Measurements from ENCODE around the gene FAM78B. TPM values are rescaled to one million over a fixed set of nuclear protein-coding genes. Genes with fewer than 3 reads are reported as not detected.

FAM78B gene
- total RNA-seq, 1 experiment from 2014 or later = 0.26 TPM

GRCh38 chr1:166086113-166086883 lies 80.5 kb downstream of the FAM78B start:
- no peak overlapping the region for H3K9ac ChIP-seq (ENCODE audit: low read length)
- no peaks in the 10 kb centered on the region for H4K20me1 ChIP-seq (ENCODE audit: low read length)
- intact Hi-C loops (cut with micrococcal nuclease) = no loop called here
- BruUV-seq (replicated peaks) = no TSS peak
- DNase-seq (no peak), ATAC-seq (no peak)
- CTCF ChIA-PET = no interaction called here
- no peaks in the 10 kb centered on the region for H3F3A ChIP-seq (ENCODE audit: low read length, unreplicated experiment)
- no peak overlapping the region for H3K4me2 ChIP-seq (ENCODE audit: low read length)
- no peak overlapping the region for H3K4me3 ChIP-seq (ENCODE audit: low read length)
- H3K79me2 ChIP-seq (ENCODE audit: low read length) = no peaks in the 10 kb centered on the region
- H3K27ac ChIP-seq (ENCODE audit: low read length) = no peak overlapping the region
- no peaks in the 10 kb centered on the region for H3K36me3 ChIP-seq (ENCODE audit: low read depth, low read length)
- H3K9me2 ChIP-seq (replicated peaks; ENCODE audit: low read length) = no peaks in the 10 kb centered on the region
- no peaks in the 10 kb centered on the region for H3K4me1 ChIP-seq (ENCODE audit: insufficient read depth, low read length)
- POLR2A ChIA-PET (ENCODE audit: unreplicated experiment) = no interaction called here
- TF ChIP-seq EZH2 (IDR thresholded peaks at IDR 0.05; ENCODE audit: low read length, unreplicated experiment) = no peak
- TF ChIP-seq EZH2phosphoT487 (IDR thresholded peaks at IDR 0.05; ENCODE audit: borderline replicate concordance, low read length) = no peak
- no peak for TF ChIP-seq CTCF (conservative IDR thresholded peaks at IDR 0.05; ENCODE audit: low read depth, low read length)
- no peaks in the 10 kb centered on the region; the same call in 1 of the 2 replicates for H3K9me3 ChIP-seq (ENCODE audit: low read length)
- H2AFZ ChIP-seq (ENCODE audit: low read length) = no peak overlapping the region
- no peaks in the 10 kb centered on the region for H3K27me3 ChIP-seq (ENCODE audit: low read length)

- no peak for TF ChIP-seq EZH2 (IDR thresholded peaks at IDR 0.05; ENCODE audit: low read length, unreplicated experiment)
- no peak for TF ChIP-seq CTCF (conservative IDR thresholded peaks at IDR 0.05; ENCODE audit: low read depth, low read length)
- ChIA-PET CTCF (no interaction called here), POLR2A (ENCODE audit: unreplicated experiment) (no interaction called here)
- Histone ChIP-seq H3K4me2 (ENCODE audit: low read length) (no peak overlapping the region), H3K79me2 (ENCODE audit: low read length) (no peaks in the 10 kb centered on the region), H2AFZ (ENCODE audit: low read length) (no peak overlapping the region), H4K20me1 (ENCODE audit: low read length) (no peaks in the 10 kb centered on the region), H3K27ac (ENCODE audit: low read length) (no peak overlapping the region), H3K4me1 (ENCODE audit: insufficient read depth, low read length) (no peaks in the 10 kb centered on the region), H3F3A (ENCODE audit: low read length, unreplicated experiment) (no peaks in the 10 kb centered on the region), H3K9me3 (ENCODE audit: low read length) (no peaks in the 10 kb centered on the region), H3K9me2 (replicated peaks; ENCODE audit: low read length) (no peaks in the 10 kb centered on the region), H3K9ac (ENCODE audit: low read length) (no peak overlapping the region), H3K36me3 (ENCODE audit: low read depth, low read length) (no peaks in the 10 kb centered on the region), H3K27me3 (ENCODE audit: low read length) (no peaks in the 10 kb centered on the region), H3K4me3 (ENCODE audit: low read length) (no peak overlapping the region)
- DNase-seq = no peak
- no TSS peak for BruUV-seq (replicated peaks)
- ATAC-seq = no peak
- intact Hi-C loops (cut with micrococcal nuclease) = no loop called here
Measured at GRCh38 chr1:166084613-166085012, 82.2 kb downstream of the FAM78B start.

- CTCF ChIA-PET = no interaction called here
- BruUV-seq (replicated peaks) = no TSS peak
Measured at GRCh38 chr1:166083887-166084286, 82.9 kb downstream of the FAM78B start.

More at GRCh38 chr1:166083887-166084286, 82.9 kb downstream of the FAM78B start:
- Histone ChIP-seq H3K27me3 (ENCODE audit: low read length) (no peaks in the 10 kb centered on the region), H3K4me2 (ENCODE audit: low read length) (no peak overlapping the region), H3K9me3 (ENCODE audit: low read length) (no peaks in the 10 kb centered on the region), H3K4me3 (ENCODE audit: low read length) (no peak overlapping the region), H3K36me3 (ENCODE audit: low read depth, low read length) (no peaks in the 10 kb centered on the region), H3K9ac (ENCODE audit: low read length) (no peak overlapping the region), H4K20me1 (ENCODE audit: low read length) (no peaks in the 10 kb centered on the region), H2AFZ (ENCODE audit: low read length) (no peak overlapping the region), H3F3A (ENCODE audit: low read length, unreplicated experiment) (no peaks in the 10 kb centered on the region), H3K4me1 (ENCODE audit: insufficient read depth, low read length) (no peaks in the 10 kb centered on the region), H3K79me2 (ENCODE audit: low read length) (no peaks in the 10 kb centered on the region), H3K9me2 (replicated peaks; ENCODE audit: low read length) (no peaks in the 10 kb centered on the region), H3K27ac (ENCODE audit: low read length) (no peak overlapping the region)
- no peak for ATAC-seq
- POLR2A ChIA-PET (ENCODE audit: unreplicated experiment) = no interaction called here
- TF ChIP-seq CTCF (conservative IDR thresholded peaks at IDR 0.05; ENCODE audit: low read depth, low read length) (no peak), EZH2phosphoT487 (IDR thresholded peaks at IDR 0.05; ENCODE audit: borderline replicate concordance, low read length) (no peak)
- intact Hi-C loops (cut with micrococcal nuclease) = no loop called here
- DNase-seq = no peak
